Activated T-helper 2 cell treated with anti-CD3 and anti-CD28 coated beads, Interferon-gamma antibody, Interleukin-2, Interleukin-4, amounts not matched to agents 10 μg/mL and 5 μg/mL and 100 μg/mL, durations not matched to agents 14 hours and 24 hours and 36 hours (primary cell): ENCODE data around the gene AKT1S1. TPM values are rescaled to one million over a fixed set of nuclear protein-coding genes. Genes with fewer than 3 reads are reported as not detected.

Source experiments
- DNase-seq: peaks from one replicate; pipeline ENCODE4 v3.0.0; 2021; ENCODE audit warnings: low spot score
- H3K27ac Mint-ChIP-seq: one replicate; pipeline ENCODE4 v1.8.0; 2021; ENCODE audit warnings: mixed read lengths
- H3K27me3 Mint-ChIP-seq: one replicate; pipeline ENCODE4 v1.8.0; 2021; ENCODE audit warnings: low read depth, mixed read lengths
- H3K36me3 Mint-ChIP-seq: one replicate; pipeline ENCODE4 v1.8.0; 2021; ENCODE audit warnings: low read depth, mixed read lengths
- H3K4me1 Mint-ChIP-seq: one replicate; pipeline ENCODE4 v1.8.0; 2021; ENCODE audit warnings: low read depth, mixed read lengths
- H3K4me3 Mint-ChIP-seq: one replicate; pipeline ENCODE4 v1.8.0; 2021; ENCODE audit warnings: low read depth, mild to moderate bottlenecking, moderate library complexity, mixed read lengths
- H3K9me3 Mint-ChIP-seq: one replicate; pipeline ENCODE4 v1.8.0; 2021; ENCODE audit warnings: mixed read lengths
- intact Hi-C: fragments of 100-400 bp; cut with micrococcal nuclease; formaldehyde crosslinking; loops from one replicate; pipeline ENCODE4 v1.15.1; 2023
- total RNA-seq: library from RNA; stranded (reverse); gene quantifications from 2 replicates; pipeline ENCODE4 v1.2.3, GENCODE V29; 2022

AKT1S1 gene
- total RNA-seq, 1 donor from 2014 or later: 29.7 TPM

GRCh38 chr19:49884760-49885159 is 7.6 kb upstream of the AKT1S1 start:
- DNase-seq: no peak
- H3K4me3 Mint-ChIP-seq: no peak overlapping the region
- H3K27me3 Mint-ChIP-seq: no peaks in the 10 kb centered on the region
- peaks cover 2% of the 10 kb centered on the region for H3K4me1 Mint-ChIP-seq
- intact Hi-C loops: no loop called here
- H3K27ac Mint-ChIP-seq: no peak overlapping the region
- H3K36me3 Mint-ChIP-seq: peaks cover 69% of the 10 kb centered on the region
- H3K9me3 Mint-ChIP-seq: no peaks in the 10 kb centered on the region

- intact Hi-C loops: no loop called here
- no peak overlapping the region for H3K4me3 Mint-ChIP-seq
- no peak for DNase-seq
These were observed 7.0 kb upstream of the AKT1S1 start for GRCh38 chr19:49884109-49884508.

GRCh38 chr19:49883094-49883493 is 5.9 kb upstream of the AKT1S1 start:
- H3K27ac Mint-ChIP-seq: no peak overlapping the region

More at GRCh38 chr19:49884109-49884508, 7.0 kb upstream of the AKT1S1 start:
- H3K36me3 Mint-ChIP-seq: peaks cover 67% of the 10 kb centered on the region
- H3K27ac Mint-ChIP-seq: no peak overlapping the region
- peaks cover under 1% of the 10 kb centered on the region for H3K4me1 Mint-ChIP-seq
- no peaks in the 10 kb centered on the region for H3K27me3 Mint-ChIP-seq
- no peaks in the 10 kb centered on the region for H3K9me3 Mint-ChIP-seq

DNA sequence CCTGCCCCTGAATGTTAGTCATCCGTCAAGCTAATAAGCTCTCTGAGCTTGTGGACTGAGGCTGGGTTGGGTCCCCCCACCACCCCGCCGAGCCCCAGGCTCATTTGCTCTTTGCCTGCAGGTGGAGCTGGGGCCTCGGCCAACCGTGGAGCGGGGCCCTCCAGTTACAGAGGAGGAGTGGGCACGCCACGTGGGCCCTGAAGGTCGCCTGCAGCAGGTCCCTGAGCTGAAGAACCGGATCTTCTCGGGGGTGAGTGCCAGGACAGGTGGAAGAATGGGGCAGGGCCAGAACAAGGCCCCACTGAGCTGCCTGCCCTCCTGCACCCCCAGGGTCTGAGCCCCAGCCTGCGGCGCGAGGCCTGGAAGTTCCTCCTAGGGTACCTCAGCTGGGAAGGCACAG is 5.5 kb upstream of the AKT1S1 start:
- intact Hi-C loops: no loop called here
- H3K36me3 Mint-ChIP-seq: peaks cover 69% of the 10 kb centered on the region

More at GRCh38 chr19:49883094-49883493, 5.9 kb upstream of the AKT1S1 start:
- DNase-seq: no peak
- intact Hi-C loops: no loop called here
- Mint-ChIP-seq H3K4me3 (no peak overlapping the region), H3K27me3 (no peaks in the 10 kb centered on the region), H3K4me1 (peaks cover 10% of the 10 kb centered on the region), H3K9me3 (no peaks in the 10 kb centered on the region), H3K36me3 (peaks cover 66% of the 10 kb centered on the region)

DNA sequence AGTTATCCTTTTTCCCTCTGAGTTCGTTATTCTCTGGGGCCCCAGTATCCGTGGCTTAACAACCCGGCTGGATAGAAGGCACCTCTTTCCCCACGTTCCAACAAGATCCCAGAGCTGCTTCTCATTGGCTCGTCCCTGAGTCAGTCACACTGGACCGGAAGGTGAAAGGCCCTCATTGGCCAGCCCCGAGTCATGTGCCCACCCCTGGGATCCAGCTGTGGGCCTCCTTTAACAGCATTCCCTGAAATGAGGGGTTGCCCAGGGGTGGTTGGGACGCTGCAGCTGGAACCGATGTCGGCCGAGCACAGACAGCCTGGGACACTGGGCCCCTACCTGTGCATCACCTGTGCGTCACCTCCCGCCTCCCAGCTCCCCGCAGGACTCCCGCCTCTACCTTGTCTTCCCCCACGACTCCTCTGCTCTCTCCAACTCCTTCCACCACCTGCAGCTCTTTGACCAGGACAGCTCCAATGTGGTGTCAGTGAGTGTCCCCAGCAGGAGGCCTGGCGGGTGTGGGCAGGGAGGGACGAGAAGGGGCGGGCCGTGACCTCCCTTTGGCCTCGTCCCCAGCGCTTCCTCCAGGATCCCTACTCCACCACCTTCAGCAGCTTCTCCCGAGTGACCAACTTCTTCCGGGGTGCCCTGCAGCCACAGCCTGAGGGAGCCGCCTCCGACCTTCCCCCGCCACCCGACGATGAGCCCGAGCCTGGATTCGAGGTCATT is 4.7 kb upstream of the AKT1S1 start:
- Mint-ChIP-seq H3K9me3 (no peaks in the 10 kb centered on the region), H3K27me3 (no peaks in the 10 kb centered on the region), H3K4me3 (no peak overlapping the region), H3K36me3 (peaks cover 69% of the 10 kb centered on the region), H3K4me1 (peaks cover 12% of the 10 kb centered on the region), H3K27ac (no peak overlapping the region)
- no peak for DNase-seq
- intact Hi-C loops: no loop called here

More for the DNA sequence above, 5.5 kb upstream of the AKT1S1 start:
- no peak overlapping the region for H3K4me3 Mint-ChIP-seq
- H3K4me1 Mint-ChIP-seq: peaks cover 12% of the 10 kb centered on the region
- H3K9me3 Mint-ChIP-seq: no peaks in the 10 kb centered on the region
- DNase-seq: no peak
- no peaks in the 10 kb centered on the region for H3K27me3 Mint-ChIP-seq
- H3K27ac Mint-ChIP-seq: no peak overlapping the region

DNA sequence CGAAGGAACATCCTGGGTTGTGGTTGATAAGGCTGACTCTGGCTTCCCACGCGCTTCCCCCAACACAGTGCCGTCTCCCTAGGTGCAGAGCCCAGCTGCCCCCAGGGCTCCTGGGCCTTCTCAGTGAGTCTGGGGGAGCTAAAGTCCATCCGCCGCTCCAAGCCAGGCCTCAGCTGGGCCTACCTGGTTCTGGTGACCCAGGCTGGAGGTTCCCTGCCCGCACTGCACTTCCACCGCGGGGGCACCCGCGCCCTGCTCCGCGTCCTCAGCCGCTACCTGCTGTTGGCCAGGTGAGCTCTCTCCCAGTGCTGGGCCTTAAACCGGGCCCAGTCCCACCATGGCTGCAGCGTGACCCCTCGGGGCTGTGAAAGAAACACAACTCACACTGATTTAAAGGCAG is 4.0 kb upstream of the AKT1S1 start:
- Mint-ChIP-seq H3K9me3 (no peaks in the 10 kb centered on the region), H3K4me3 (no peak overlapping the region), H3K4me1 (peaks cover 12% of the 10 kb centered on the region), H3K27ac (no peak overlapping the region), H3K27me3 (no peaks in the 10 kb centered on the region), H3K36me3 (peaks cover 65% of the 10 kb centered on the region)
- intact Hi-C loops: no loop called here
- DNase-seq: no peak

- H3K4me1 Mint-ChIP-seq: peaks cover 17% of the 10 kb centered on the region
- no peaks in the 10 kb centered on the region for H3K9me3 Mint-ChIP-seq
- DNase-seq: no peak
- no peaks in the 10 kb centered on the region for H3K27me3 Mint-ChIP-seq
- peaks cover 61% of the 10 kb centered on the region for H3K36me3 Mint-ChIP-seq
- intact Hi-C loops: no loop called here
- H3K4me3 Mint-ChIP-seq: peak overlapping the region; percentile 14
- no peak overlapping the region for H3K27ac Mint-ChIP-seq
These were observed 3.2 kb upstream of the AKT1S1 start for GRCh38 chr19:49880162-49880869.

DNA sequence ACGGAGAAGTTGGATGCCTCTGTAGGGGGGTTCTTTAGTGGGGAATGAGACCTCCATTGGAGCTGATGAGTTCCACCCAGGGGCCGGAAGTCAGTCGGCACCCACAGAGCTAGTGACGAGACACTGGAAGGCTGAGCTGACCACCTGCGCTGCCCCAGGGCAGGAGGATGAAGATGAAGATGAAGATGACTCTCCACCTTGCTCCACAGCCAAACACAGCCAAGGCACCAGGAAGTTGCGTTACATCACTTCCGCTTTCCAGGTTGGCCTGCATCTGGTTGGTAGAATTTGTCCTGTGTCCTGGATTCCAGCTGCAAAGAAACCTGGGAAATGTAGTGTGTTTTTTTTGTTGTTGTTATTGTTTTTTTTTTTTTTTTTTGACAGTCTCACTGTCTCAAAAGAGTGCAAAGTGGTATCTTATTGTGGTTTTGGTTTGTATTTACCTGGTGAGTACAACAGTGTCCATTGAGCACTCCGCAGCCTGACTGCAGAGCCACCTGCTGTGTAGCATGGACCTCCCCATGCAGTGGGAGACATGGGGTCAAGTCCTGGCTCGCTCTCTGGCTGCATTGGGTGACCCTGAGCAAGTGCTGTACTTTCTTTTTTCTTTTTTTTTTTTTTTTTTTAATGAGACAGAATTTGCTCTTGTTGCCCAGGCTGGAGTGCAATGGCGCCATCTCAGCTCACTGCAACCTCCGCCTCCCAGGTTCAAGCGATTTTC is 2.2 kb upstream of the AKT1S1 start:
- H3K27ac Mint-ChIP-seq: no peak overlapping the region
- no peaks in the 10 kb centered on the region for H3K9me3 Mint-ChIP-seq
- H3K4me3 Mint-ChIP-seq: peak overlapping the region; percentile 22
- no peaks in the 10 kb centered on the region for H3K27me3 Mint-ChIP-seq
- peaks cover 22% of the 10 kb centered on the region for H3K4me1 Mint-ChIP-seq
- intact Hi-C loops: no loop called here
- DNase-seq: no peak
- H3K36me3 Mint-ChIP-seq: peaks cover 53% of the 10 kb centered on the region

GRCh38 chr19:49878744-49879070 is 1.6 kb upstream of the AKT1S1 start:
- peaks cover 49% of the 10 kb centered on the region for H3K36me3 Mint-ChIP-seq
- peaks cover 22% of the 10 kb centered on the region for H3K4me1 Mint-ChIP-seq
- H3K27me3 Mint-ChIP-seq: no peaks in the 10 kb centered on the region
- H3K4me3 Mint-ChIP-seq: no peak overlapping the region
- DNase-seq: no peak
- intact Hi-C loops: no loop called here
- no peak overlapping the region for H3K27ac Mint-ChIP-seq
- no peaks in the 10 kb centered on the region for H3K9me3 Mint-ChIP-seq

- H3K27ac Mint-ChIP-seq: no peak overlapping the region
- peaks cover 22% of the 10 kb centered on the region for H3K4me1 Mint-ChIP-seq
- no peak overlapping the region for H3K4me3 Mint-ChIP-seq
- peak; percentile 97 for DNase-seq
- peaks cover 43% of the 10 kb centered on the region for H3K36me3 Mint-ChIP-seq
- no peaks in the 10 kb centered on the region for H3K9me3 Mint-ChIP-seq
- intact Hi-C loops: loop anchor here (1.0 to 2.0 kb wide), 9 partner anchors 9 to 382 kb away; partner anchors contain the start of genes ATF5, FUZ, NUP62 and PRR12
- H3K27me3 Mint-ChIP-seq: no peaks in the 10 kb centered on the region
These were observed 956 bp upstream of the AKT1S1 start for GRCh38 chr19:49877879-49878743.

GRCh38 chr19:49876422-49877019 is 634 bp downstream of the AKT1S1 start:
- DNase-seq: peak; percentile 97
- no peaks in the 10 kb centered on the region for H3K27me3 Mint-ChIP-seq
- H3K36me3 Mint-ChIP-seq: peaks cover 35% of the 10 kb centered on the region
- H3K4me1 Mint-ChIP-seq: peaks cover 28% of the 10 kb centered on the region
- intact Hi-C loops: loop anchor here (1.0 to 2.0 kb wide), 10 partner anchors 7 to 380 kb away; partner anchors contain the start of genes ATF5, FUZ, NUP62 and PRR12
- H3K9me3 Mint-ChIP-seq: no peaks in the 10 kb centered on the region
- H3K27ac Mint-ChIP-seq: no peak overlapping the region
- H3K4me3 Mint-ChIP-seq: no peak overlapping the region
